ENCODE data around the gene FXYD2.

FXYD2 gene

DNA sequence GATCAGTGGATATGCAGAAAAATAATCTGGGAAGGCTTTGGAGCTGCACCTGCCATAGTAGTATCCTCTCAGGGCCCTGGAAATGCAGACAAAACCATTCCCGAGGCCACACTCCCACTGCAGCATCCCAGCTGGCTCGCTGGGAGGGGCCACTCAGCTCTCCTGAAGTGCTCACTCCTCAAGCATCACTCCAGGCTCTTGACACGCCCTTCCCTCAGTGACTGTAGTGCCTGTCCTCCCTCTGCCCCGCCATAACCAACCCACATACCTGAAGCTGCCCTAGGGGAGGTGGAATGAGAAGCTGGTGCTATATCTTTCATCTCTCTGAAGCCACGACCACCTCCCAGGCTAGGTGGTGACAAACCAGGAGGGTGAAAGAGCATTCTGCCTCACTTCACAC lies 32.3 kb downstream of the FXYD2 start:
- TF ChIP-seq, protein P1, sequence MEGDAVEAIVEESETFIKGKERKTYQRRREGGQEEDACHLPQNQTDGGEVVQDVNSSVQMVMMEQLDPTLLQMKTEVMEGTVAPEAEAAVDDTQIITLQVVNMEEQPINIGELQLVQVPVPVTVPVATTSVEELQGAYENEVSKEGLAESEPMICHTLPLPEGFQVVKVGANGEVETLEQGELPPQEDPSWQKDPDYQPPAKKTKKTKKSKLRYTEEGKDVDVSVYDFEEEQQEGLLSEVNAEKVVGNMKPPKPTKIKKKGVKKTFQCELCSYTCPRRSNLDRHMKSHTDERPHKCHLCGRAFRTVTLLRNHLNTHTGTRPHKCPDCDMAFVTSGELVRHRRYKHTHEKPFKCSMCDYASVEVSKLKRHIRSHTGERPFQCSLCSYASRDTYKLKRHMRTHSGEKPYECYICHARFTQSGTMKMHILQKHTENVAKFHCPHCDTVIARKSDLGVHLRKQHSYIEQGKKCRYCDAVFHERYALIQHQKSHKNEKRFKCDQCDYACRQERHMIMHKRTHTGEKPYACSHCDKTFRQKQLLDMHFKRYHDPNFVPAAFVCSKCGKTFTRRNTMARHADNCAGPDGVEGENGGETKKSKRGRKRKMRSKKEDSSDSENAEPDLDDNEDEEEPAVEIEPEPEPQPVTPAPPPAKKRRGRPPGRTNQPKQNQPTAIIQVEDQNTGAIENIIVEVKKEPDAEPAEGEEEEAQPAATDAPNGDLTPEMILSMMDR (IDR thresholded peaks at IDR 0.05; ENCODE audit: control insufficient read depth, insufficient read depth, low read depth, low read length, missing control alignments) = no peak
- no peak for DNase-seq (ENCODE audit: low read depth)
- no peak overlapping the region for H3K4me3 ChIP-seq (ENCODE audit: control insufficient read depth, low read depth, low read length)

DNA sequence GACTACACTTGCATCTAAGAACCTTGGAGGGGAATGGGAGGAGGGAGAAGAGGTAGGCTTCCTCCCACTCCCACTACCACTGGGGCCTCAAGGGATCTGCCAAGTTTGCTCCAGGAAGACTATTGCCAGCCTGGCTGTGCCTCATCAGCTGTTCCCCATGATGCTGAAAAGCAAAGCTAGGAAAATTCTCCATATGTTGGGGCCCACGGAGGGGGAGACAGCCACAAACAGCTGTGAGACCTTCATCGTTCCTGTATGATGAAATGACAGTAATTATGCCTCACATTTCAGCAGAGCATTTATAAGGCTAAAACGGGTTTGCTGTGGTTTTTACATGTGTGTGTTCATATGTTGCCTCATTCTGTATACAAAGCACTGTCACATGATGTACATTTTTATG lies 34.3 kb downstream of the FXYD2 start:
- H3K4me3 ChIP-seq (ENCODE audit: control insufficient read depth, low read depth, low read length) = no peak overlapping the region
- TF ChIP-seq, protein P1 (IDR thresholded peaks at IDR 0.05; ENCODE audit: control insufficient read depth, insufficient read depth, low read depth, low read length, missing control alignments) = no peak
- no peak for DNase-seq (ENCODE audit: low read depth)

DNA sequence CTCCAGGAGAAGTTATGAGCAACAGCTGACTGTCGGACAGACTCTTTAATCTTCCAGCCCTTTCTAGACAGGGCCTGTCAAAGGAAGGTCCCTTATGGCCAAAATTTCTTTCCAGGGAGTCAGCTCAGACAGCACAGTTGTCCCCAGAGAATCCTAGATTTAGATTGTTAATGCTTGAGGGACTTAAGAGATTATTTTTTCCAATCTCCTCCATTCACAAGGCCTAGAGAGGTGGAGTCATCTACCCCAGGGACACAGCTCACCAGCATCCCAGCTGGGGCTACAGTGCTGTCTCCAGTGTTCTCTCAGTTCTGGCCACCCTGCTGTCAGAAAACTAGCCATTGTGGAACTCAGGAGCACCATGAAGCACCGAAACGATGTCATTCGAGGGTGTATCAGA lies 35.3 kb downstream of the FXYD2 start:
- DNase-seq (ENCODE audit: low read depth) = no peak
- TF ChIP-seq, protein P1 (IDR thresholded peaks at IDR 0.05; ENCODE audit: control insufficient read depth, insufficient read depth, low read depth, low read length, missing control alignments) = no peak

DNA sequence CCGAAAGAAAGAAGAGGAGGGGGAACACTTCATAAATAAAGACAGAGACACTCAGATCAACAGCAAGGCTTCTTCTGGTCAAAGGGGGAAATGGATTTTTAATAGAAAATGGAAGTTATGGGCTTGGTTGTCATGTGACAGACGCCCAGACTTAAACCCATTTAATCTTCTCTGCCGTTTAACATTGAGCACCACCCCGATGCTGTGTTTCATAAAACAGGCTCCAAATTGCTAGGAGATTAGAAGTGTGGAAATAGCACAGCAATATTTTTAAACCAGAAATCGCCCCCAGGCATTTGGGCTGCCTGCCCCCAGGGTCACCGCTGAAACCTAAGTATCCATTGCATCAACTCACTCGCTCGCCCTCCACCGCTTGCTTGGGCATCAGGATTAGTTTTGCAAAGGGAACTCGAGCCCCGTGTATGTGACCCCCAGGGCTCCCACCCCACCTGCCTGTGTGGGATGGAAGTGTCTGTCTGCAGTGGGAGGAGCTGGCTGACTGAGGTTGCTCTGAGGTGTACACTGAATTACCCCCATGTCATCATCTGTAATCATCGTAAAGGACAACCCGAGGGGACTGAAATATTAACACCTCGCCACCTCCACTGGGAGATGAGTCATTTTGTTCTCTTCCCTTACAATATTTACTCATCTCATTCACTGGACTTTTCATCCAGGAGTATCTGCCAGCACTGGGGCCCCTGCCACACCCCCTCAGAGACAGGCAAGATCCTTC lies 38.2 kb downstream of the FXYD2 start:
- no peak overlapping the region for H3K4me3 ChIP-seq (ENCODE audit: control insufficient read depth, low read depth, low read length)
- DNase-seq (ENCODE audit: low read depth) = no peak
- TF ChIP-seq, protein P1 (IDR thresholded peaks at IDR 0.05; ENCODE audit: control insufficient read depth, insufficient read depth, low read depth, low read length, missing control alignments) = no peak

More for the DNA sequence above, 35.3 kb downstream of the FXYD2 start:
- H3K4me3 ChIP-seq (ENCODE audit: control insufficient read depth, low read depth, low read length) = no peak overlapping the region

DNA sequence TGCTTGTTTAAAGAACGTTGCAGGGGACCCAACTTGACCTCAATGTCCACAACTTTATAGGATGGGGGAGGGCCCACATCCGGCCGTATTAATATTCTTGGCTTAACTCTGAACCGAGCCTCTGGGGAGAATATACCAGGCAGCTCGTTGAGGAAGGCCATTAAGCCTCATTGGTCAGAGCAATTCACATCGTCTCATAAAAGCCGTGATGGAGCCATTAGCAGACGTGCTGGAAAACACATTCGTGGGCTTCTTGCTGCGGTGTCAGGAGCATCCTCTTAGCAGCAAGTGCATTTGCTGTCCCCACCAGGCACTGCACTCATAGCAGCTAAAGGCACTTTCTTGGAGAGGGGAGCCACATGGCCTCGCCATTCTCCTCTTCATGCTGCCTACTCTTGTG lies 42.4 kb downstream of the FXYD2 start:
- H3K4me3 ChIP-seq (ENCODE audit: control insufficient read depth, low read depth, low read length) = no peak overlapping the region
- no peak for DNase-seq (ENCODE audit: low read depth)
- TF ChIP-seq, protein P1 (IDR thresholded peaks at IDR 0.05; ENCODE audit: control insufficient read depth, insufficient read depth, low read depth, low read length, missing control alignments) = no peak

DNA sequence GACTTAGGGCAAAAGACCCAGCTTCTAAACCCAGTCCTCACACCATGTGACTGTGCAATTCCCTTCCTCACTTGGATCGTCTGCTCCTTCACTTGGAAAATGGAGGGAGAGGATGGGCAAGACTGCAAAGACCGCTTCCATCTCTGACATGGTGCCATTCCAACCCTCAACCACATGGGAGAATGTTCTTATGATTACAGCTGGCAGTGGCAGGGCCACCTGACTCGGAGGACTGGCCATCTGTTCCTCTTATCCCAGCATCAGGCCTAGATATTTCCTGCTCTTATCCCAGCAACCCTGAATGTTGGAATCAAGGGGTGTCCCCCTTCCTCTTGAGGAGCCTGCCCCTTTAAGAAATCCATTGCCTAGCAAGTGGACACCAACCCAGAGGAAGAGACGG lies 42.9 kb downstream of the FXYD2 start:
- no peak overlapping the region for H3K4me3 ChIP-seq (ENCODE audit: control insufficient read depth, low read depth, low read length)
- DNase-seq (ENCODE audit: low read depth) = no peak
- TF ChIP-seq, protein P1 (IDR thresholded peaks at IDR 0.05; ENCODE audit: control insufficient read depth, insufficient read depth, low read depth, low read length, missing control alignments) = no peak

Data from AG09309 (cell line).